ENCODE data around the gene RELN. TPM values are rescaled to one million over a fixed set of nuclear protein-coding genes. Genes with fewer than 3 reads are reported as not detected.

Gene RELN
- polyA plus RNA-seq, 1 donor: 5.0 TPM

GRCh38 chr7:103729026-103729425 is 260.4 kb downstream of the RELN start:
- H3K36me3 ChIP-seq (ENCODE audit: control insufficient read depth, insufficient read depth, low read length): no peaks in the 10 kb centered on the region
- 88% methylated on average over 2 of the region's 4 CpGs for WGBS (ENCODE audit: insufficient coverage, low lambda C conversion rate)
- DNase-seq: no peak
- no peak overlapping the region for H3K27ac ChIP-seq (ENCODE audit: low read length)
- no peak overlapping the region for H3K4me3 ChIP-seq (ENCODE audit: low read length)
- no peaks in the 10 kb centered on the region for H3K4me1 ChIP-seq (ENCODE audit: control insufficient read depth, insufficient read depth, low read length)
- no peaks in the 10 kb centered on the region for H3K9me3 ChIP-seq (ENCODE audit: control insufficient read depth, low read depth, low read length)
- no peaks in the 10 kb centered on the region for H3K27me3 ChIP-seq (ENCODE audit: control insufficient read depth, insufficient read depth, low read length)

GRCh38 chr7:103727982-103728610 is 261.4 kb downstream of the RELN start:
- H3K36me3 ChIP-seq (ENCODE audit: control insufficient read depth, insufficient read depth, low read length): no peaks in the 10 kb centered on the region
- H3K4me1 ChIP-seq (ENCODE audit: control insufficient read depth, insufficient read depth, low read length): no peaks in the 10 kb centered on the region
- WGBS (ENCODE audit: insufficient coverage, low lambda C conversion rate): 100% methylated on average over 1 of the region's 8 CpGs
- H3K27me3 ChIP-seq (ENCODE audit: control insufficient read depth, insufficient read depth, low read length): no peaks in the 10 kb centered on the region
- no peaks in the 10 kb centered on the region for H3K9me3 ChIP-seq (ENCODE audit: control insufficient read depth, low read depth, low read length)
- no peak for DNase-seq
- H3K27ac ChIP-seq (ENCODE audit: low read length): no peak overlapping the region
- no peak overlapping the region for H3K4me3 ChIP-seq (ENCODE audit: low read length)

- H3K36me3 ChIP-seq (ENCODE audit: control insufficient read depth, insufficient read depth, low read length): no peaks in the 10 kb centered on the region
- H3K9me3 ChIP-seq (ENCODE audit: control insufficient read depth, low read depth, low read length): no peaks in the 10 kb centered on the region
- H3K27me3 ChIP-seq (ENCODE audit: control insufficient read depth, insufficient read depth, low read length): no peaks in the 10 kb centered on the region
- DNase-seq: no peak
- H3K4me1 ChIP-seq (ENCODE audit: control insufficient read depth, insufficient read depth, low read length): no peaks in the 10 kb centered on the region
- no peak overlapping the region for H3K4me3 ChIP-seq (ENCODE audit: low read length)
- H3K27ac ChIP-seq (ENCODE audit: low read length): no peak overlapping the region
- WGBS (ENCODE audit: insufficient coverage, low lambda C conversion rate): no CpG with 5 or more reads among the region's 2 CpGs
Observed at GRCh38 chr7:103719070-103719469, 270.4 kb downstream of the RELN start.

- Histone ChIP-seq H3K4me1 (ENCODE audit: control insufficient read depth, insufficient read depth, low read length) (no peaks in the 10 kb centered on the region), H3K9me3 (ENCODE audit: control insufficient read depth, low read depth, low read length) (no peaks in the 10 kb centered on the region), H3K4me3 (ENCODE audit: low read length) (no peak overlapping the region), H3K27ac (ENCODE audit: low read length) (no peak overlapping the region), H3K36me3 (ENCODE audit: control insufficient read depth, insufficient read depth, low read length) (no peaks in the 10 kb centered on the region), H3K27me3 (ENCODE audit: control insufficient read depth, insufficient read depth, low read length) (no peaks in the 10 kb centered on the region)
- no peak for DNase-seq
Observed at GRCh38 chr7:103718482-103719061, 270.9 kb downstream of the RELN start.

GRCh38 chr7:103717574-103717973 is 271.9 kb downstream of the RELN start:
- Histone ChIP-seq H3K4me3 (ENCODE audit: low read length) (no peak overlapping the region), H3K9me3 (ENCODE audit: control insufficient read depth, low read depth, low read length) (no peaks in the 10 kb centered on the region), H3K36me3 (ENCODE audit: control insufficient read depth, insufficient read depth, low read length) (no peaks in the 10 kb centered on the region), H3K27ac (ENCODE audit: low read length) (no peak overlapping the region), H3K27me3 (ENCODE audit: control insufficient read depth, insufficient read depth, low read length) (no peaks in the 10 kb centered on the region), H3K4me1 (ENCODE audit: control insufficient read depth, insufficient read depth, low read length) (no peaks in the 10 kb centered on the region)
- 97% methylated on average over 2 of the region's 3 CpGs for WGBS (ENCODE audit: insufficient coverage, low lambda C conversion rate)
- DNase-seq: no peak

- no peaks in the 10 kb centered on the region for H3K9me3 ChIP-seq (ENCODE audit: control insufficient read depth, low read depth, low read length)
- H3K36me3 ChIP-seq (ENCODE audit: control insufficient read depth, insufficient read depth, low read length): no peaks in the 10 kb centered on the region
- WGBS (ENCODE audit: insufficient coverage, low lambda C conversion rate): 100% methylated on average over 1 of the region's 4 CpGs
- H3K27me3 ChIP-seq (ENCODE audit: control insufficient read depth, insufficient read depth, low read length): no peaks in the 10 kb centered on the region
- no peak overlapping the region for H3K27ac ChIP-seq (ENCODE audit: low read length)
- DNase-seq: no peak
- H3K4me1 ChIP-seq (ENCODE audit: control insufficient read depth, insufficient read depth, low read length): no peaks in the 10 kb centered on the region
- no peak overlapping the region for H3K4me3 ChIP-seq (ENCODE audit: low read length)
Observed at GRCh38 chr7:103715376-103716120, 273.9 kb downstream of the RELN start.

GRCh38 chr7:103714376-103714927 is 275.0 kb downstream of the RELN start:
- Histone ChIP-seq H3K4me1 (ENCODE audit: control insufficient read depth, insufficient read depth, low read length) (no peaks in the 10 kb centered on the region), H3K4me3 (ENCODE audit: low read length) (no peak overlapping the region), H3K36me3 (ENCODE audit: control insufficient read depth, insufficient read depth, low read length) (no peaks in the 10 kb centered on the region), H3K27ac (ENCODE audit: low read length) (no peak overlapping the region), H3K27me3 (ENCODE audit: control insufficient read depth, insufficient read depth, low read length) (no peaks in the 10 kb centered on the region), H3K9me3 (ENCODE audit: control insufficient read depth, low read depth, low read length) (no peaks in the 10 kb centered on the region)
- DNase-seq: no peak
- WGBS (ENCODE audit: insufficient coverage, low lambda C conversion rate): no CpG with 5 or more reads among the region's 9 CpGs

- DNase-seq: no peak
- WGBS (ENCODE audit: insufficient coverage, low lambda C conversion rate): no CpG with 5 or more reads among the region's 4 CpGs
- H3K4me3 ChIP-seq (ENCODE audit: low read length): no peak overlapping the region
Observed at GRCh38 chr7:103712991-103713778, 276.3 kb downstream of the RELN start.

GRCh38 chr7:103711413-103711812 is 278.0 kb downstream of the RELN start:
- Histone ChIP-seq H3K36me3 (ENCODE audit: control insufficient read depth, insufficient read depth, low read length) (no peaks in the 10 kb centered on the region), H3K9me3 (ENCODE audit: control insufficient read depth, low read depth, low read length) (no peaks in the 10 kb centered on the region), H3K4me3 (ENCODE audit: low read length) (no peak overlapping the region), H3K27ac (ENCODE audit: low read length) (no peak overlapping the region), H3K27me3 (ENCODE audit: control insufficient read depth, insufficient read depth, low read length) (no peaks in the 10 kb centered on the region), H3K4me1 (ENCODE audit: control insufficient read depth, insufficient read depth, low read length) (no peaks in the 10 kb centered on the region)
- DNase-seq: no peak
- 100% methylated on average over 1 of the region's 4 CpGs for WGBS (ENCODE audit: insufficient coverage, low lambda C conversion rate)

More at GRCh38 chr7:103712991-103713778, 276.3 kb downstream of the RELN start:
- no peaks in the 10 kb centered on the region for H3K27me3 ChIP-seq (ENCODE audit: control insufficient read depth, insufficient read depth, low read length)
- no peak overlapping the region for H3K27ac ChIP-seq (ENCODE audit: low read length)
- no peaks in the 10 kb centered on the region for H3K36me3 ChIP-seq (ENCODE audit: control insufficient read depth, insufficient read depth, low read length)
- H3K9me3 ChIP-seq (ENCODE audit: control insufficient read depth, low read depth, low read length): no peaks in the 10 kb centered on the region
- H3K4me1 ChIP-seq (ENCODE audit: control insufficient read depth, insufficient read depth, low read length): no peaks in the 10 kb centered on the region

GRCh38 chr7:103710247-103710646 is 279.2 kb downstream of the RELN start:
- no peaks in the 10 kb centered on the region for H3K36me3 ChIP-seq (ENCODE audit: control insufficient read depth, insufficient read depth, low read length)
- no peaks in the 10 kb centered on the region for H3K9me3 ChIP-seq (ENCODE audit: control insufficient read depth, low read depth, low read length)
- H3K27me3 ChIP-seq (ENCODE audit: control insufficient read depth, insufficient read depth, low read length): no peaks in the 10 kb centered on the region
- H3K4me1 ChIP-seq (ENCODE audit: control insufficient read depth, insufficient read depth, low read length): no peaks in the 10 kb centered on the region
- H3K27ac ChIP-seq (ENCODE audit: low read length): no peak overlapping the region
- WGBS (ENCODE audit: insufficient coverage, low lambda C conversion rate): 100% methylated on average over 1 of the region's 2 CpGs
- DNase-seq: no peak
- H3K4me3 ChIP-seq (ENCODE audit: low read length): no peak overlapping the region
